ENCODE results near the gene ITPR3. TPM values are rescaled to one million over a fixed set of nuclear protein-coding genes. Genes with fewer than 3 reads are reported as not detected.

Gene ITPR3
- polyA plus RNA-seq, 1 of the 3 experiments (the other 2 are of a cell fraction) = 8.1 TPM

DNA sequence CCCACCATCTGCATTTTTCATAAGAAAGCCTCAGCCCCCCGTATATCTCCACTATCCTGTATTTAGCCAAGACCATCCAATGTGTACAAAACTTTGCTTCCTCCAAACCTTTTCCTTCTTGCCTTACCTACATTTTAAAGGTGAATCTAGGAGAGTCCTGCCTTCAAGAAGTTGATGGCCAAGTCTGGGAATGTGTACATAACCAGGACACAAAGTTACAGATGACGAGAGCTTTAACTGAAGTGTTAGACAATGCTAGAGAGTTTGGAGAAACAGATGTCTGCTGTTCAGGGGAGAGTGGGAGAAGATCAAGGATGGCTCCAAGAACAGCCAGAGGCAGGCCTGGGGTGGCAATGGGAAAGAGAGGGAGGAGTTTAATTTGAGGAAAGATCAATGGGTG lies 92.7 kb downstream of the ITPR3 start:
- 89% methylated on average over 2 of the region's 2 CpGs for WGBS (ENCODE audit: low lambda C conversion rate)
- Histone ChIP-seq H3F3A (replicated peaks; ENCODE audit: insufficient read depth) (no peaks in the 10 kb centered on the region), H3K27ac (ENCODE audit: low read depth in 2 of 2, low read length in 1 of 2) (no peak overlapping the region), H4K20me1 (ENCODE audit: insufficient read depth) (no peaks in the 10 kb centered on the region), H3K9me3 (no peaks in the 10 kb centered on the region), H3K36me3 (replicated peaks in 1 of 2; ENCODE audit: control insufficient read depth in 1 of 2, insufficient read depth in 2 of 2, low read length in 1 of 2) (peaks cover 6 to 10% of the 10 kb centered on the region in 2 experiments), H3K9me2 (no peaks in the 10 kb centered on the region), H2AFZ (ENCODE audit: low read depth) (no peak overlapping the region), H3K9ac (no peak overlapping the region), H3K79me2 (ENCODE audit: insufficient read depth) (peaks cover 24% of the 10 kb centered on the region; the same call in 1 of the 2 replicates), H3K4me3 (ENCODE audit: low read depth in 2 of 2, low read length in 1 of 2) (no peak overlapping the region), H3K4me2 (no peak overlapping the region), H3K4me1 (ENCODE audit: control insufficient read depth in 1 of 2, insufficient read depth in 2 of 2, low read depth in 1 of 2, low read length in 1 of 2) (peaks cover 8 to 13% of the 10 kb centered on the region in 2 experiments; a peak in 3 of 4 replicates), H3K27me3 (ENCODE audit: insufficient read depth) (no peaks in the 10 kb centered on the region)
- POLR2A ChIA-PET = no interaction called here
- TF ChIP-seq GATA2 (CRISPR knock-in tag; IDR thresholded peaks at IDR 0.05) (no peak), TEAD4 (IDR thresholded peaks at IDR 0.05; ENCODE audit: borderline replicate concordance, insufficient read depth) (no peak), SMC3 (IDR thresholded peaks at IDR 0.05; ENCODE audit: low read depth, low read length) (no peak), JUND (IDR thresholded peaks at IDR 0.05) (no peak), FOXM1 (IDR thresholded peaks at IDR 0.05; ENCODE audit: low read depth) (no peak), YY1 (IDR thresholded peaks at IDR 0.05; ENCODE audit: low read depth) (no peak), SIN3A (IDR thresholded peaks at IDR 0.05; ENCODE audit: borderline replicate concordance, low read depth, low read length) (no peak), NFIC (IDR thresholded peaks at IDR 0.05; ENCODE audit: borderline replicate concordance) (no peak)
- TF ChIP-seq, protein P1, sequence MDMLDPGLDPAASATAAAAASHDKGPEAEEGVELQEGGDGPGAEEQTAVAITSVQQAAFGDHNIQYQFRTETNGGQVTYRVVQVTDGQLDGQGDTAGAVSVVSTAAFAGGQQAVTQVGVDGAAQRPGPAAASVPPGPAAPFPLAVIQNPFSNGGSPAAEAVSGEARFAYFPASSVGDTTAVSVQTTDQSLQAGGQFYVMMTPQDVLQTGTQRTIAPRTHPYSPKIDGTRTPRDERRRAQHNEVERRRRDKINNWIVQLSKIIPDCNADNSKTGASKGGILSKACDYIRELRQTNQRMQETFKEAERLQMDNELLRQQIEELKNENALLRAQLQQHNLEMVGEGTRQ (IDR thresholded peaks at IDR 0.05; ENCODE audit: borderline replicate concordance, low read depth, low read length) = no peak
- DNase-seq = no peak
- CTCF ChIA-PET = interaction anchor here (0.9 to 5.1 kb wide), 8 partner anchors 13 to 314 kb away, joined by 3 to 17 read pairs (median 3); no protein-coding TSS in a partner anchor

DNA sequence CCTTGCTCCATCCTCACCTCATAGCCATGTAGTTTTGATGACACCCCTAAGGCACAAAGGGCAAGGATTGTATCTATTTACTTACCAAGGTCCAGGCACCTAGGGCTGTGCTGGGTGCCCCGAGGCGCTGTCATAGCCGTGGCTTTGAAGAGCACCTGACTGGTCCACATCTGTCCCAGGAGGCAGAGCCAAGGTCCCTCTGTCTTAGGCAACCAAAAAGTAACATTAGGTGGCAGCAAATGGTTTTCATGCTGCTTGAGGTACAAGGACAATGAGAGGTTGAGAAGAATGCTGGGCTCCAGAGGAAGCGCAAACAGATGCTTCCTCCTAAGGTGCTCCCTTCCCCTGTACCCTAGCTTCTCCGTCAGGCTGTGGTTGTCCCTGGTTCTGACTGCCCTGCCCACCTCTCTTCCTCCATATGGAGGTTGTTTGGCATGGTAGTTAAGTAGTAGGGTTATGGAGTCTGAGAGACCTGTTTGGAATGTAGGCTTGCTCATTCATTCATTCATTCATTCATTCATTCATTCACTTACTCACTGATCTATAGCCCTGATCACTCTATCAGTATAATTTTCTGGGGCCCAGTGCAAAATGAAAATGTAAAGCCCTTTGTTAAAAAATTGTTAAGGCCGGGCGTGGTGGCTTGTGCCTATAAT lies 93.4 kb downstream of the ITPR3 start:
- Histone ChIP-seq H3F3A (replicated peaks; ENCODE audit: insufficient read depth) (no peaks in the 10 kb centered on the region), H3K4me1 (ENCODE audit: control insufficient read depth in 1 of 2, insufficient read depth in 2 of 2, low read depth in 1 of 2, low read length in 1 of 2) (peaks cover 8 to 13% of the 10 kb centered on the region in 2 experiments; a peak in 3 of 4 replicates), H3K36me3 (replicated peaks in 1 of 2; ENCODE audit: control insufficient read depth in 1 of 2, insufficient read depth in 2 of 2, low read length in 1 of 2) (peaks cover 0 to 3% of the 10 kb centered on the region in 2 experiments), H3K79me2 (ENCODE audit: insufficient read depth) (peaks cover 17% of the 10 kb centered on the region; the same call in 1 of the 2 replicates), H3K27ac (ENCODE audit: low read depth in 2 of 2, low read length in 1 of 2) (no peak overlapping the region), H2AFZ (ENCODE audit: low read depth) (no peak overlapping the region), H3K9ac (no peak overlapping the region), H3K9me2 (no peaks in the 10 kb centered on the region), H3K4me3 (ENCODE audit: low read depth in 2 of 2, low read length in 1 of 2) (no peak overlapping the region), H3K27me3 (ENCODE audit: insufficient read depth) (peaks cover 3% of the 10 kb centered on the region; the same call in 1 of the 2 replicates), H3K4me2 (no peak overlapping the region), H3K9me3 (no peaks in the 10 kb centered on the region), H4K20me1 (ENCODE audit: insufficient read depth) (no peaks in the 10 kb centered on the region)
- ChIA-PET POLR2A (no interaction called here), CTCF (interaction anchor here (0.7 to 5.1 kb wide), 11 partner anchors 13 to 313 kb away, joined by 3 to 17 read pairs (median 3); no protein-coding TSS in a partner anchor)
- DNase-seq = no peak
- 72% methylated on average over 7 of the region's 7 CpGs for WGBS (ENCODE audit: low lambda C conversion rate)
- TF ChIP-seq TAF1 (IDR thresholded peaks at IDR 0.05; ENCODE audit: borderline replicate concordance, low read depth, low read length) = no peak
- TF ChIP-seq POLR2AphosphoS5 (IDR thresholded peaks at IDR 0.05; ENCODE audit: low read depth, low read length) = no peak
- TF ChIP-seq TEAD4 (IDR thresholded peaks at IDR 0.05; ENCODE audit: borderline replicate concordance, insufficient read depth) = no peak
- TF ChIP-seq NFIC (IDR thresholded peaks at IDR 0.05; ENCODE audit: borderline replicate concordance) = no peak
- TF ChIP-seq SIN3A (IDR thresholded peaks at IDR 0.05; ENCODE audit: borderline replicate concordance, low read depth, low read length) = no peak
- TF ChIP-seq NRF1 (IDR thresholded peaks at IDR 0.05; ENCODE audit: low read depth, low read length) = no peak
- no peak for TF ChIP-seq GATA2 (CRISPR knock-in tag; IDR thresholded peaks at IDR 0.05)
- TF ChIP-seq MEF2A (IDR thresholded peaks at IDR 0.05; ENCODE audit: borderline replicate concordance, low read depth) = no peak
